Skin of body (tissue), 2 donors: ENCODE measurements around the gene TALDO1. TPM values are rescaled to one million over a fixed set of nuclear protein-coding genes. Genes with fewer than 3 reads are reported as not detected.

Source experiments
- DNase-seq: peaks from one replicate; lab custom pipeline; 2025; lab: John Stamatoyannopoulos, UW
- total RNA-seq: library from RNA; depleted of rRNA; stranded (reverse); fragments of >200 nt; gene quantifications from one replicate; pipeline ENCODE4 v1.2.3, GENCODE V29; 2014

TALDO1 gene
- total RNA-seq, 1 donor from 2014 or later, result 134 TPM

- DNase-seq, result no peak
Observed at GRCh38 chr11:769887-770641, 22.8 kb downstream of the TALDO1 start.

- DNase-seq, result no peak
Observed at GRCh38 chr11:770642-771616, 23.7 kb downstream of the TALDO1 start.

GRCh38 chr11:771617-772204 lies 24.4 kb downstream of the TALDO1 start:
- no peak for DNase-seq

- DNase-seq, result no peak
Observed at GRCh38 chr11:772429-773390, 25.4 kb downstream of the TALDO1 start.

GRCh38 chr11:773425-773824 lies 26.2 kb downstream of the TALDO1 start:
- DNase-seq, result no peak

- no peak for DNase-seq
Observed at GRCh38 chr11:773830-774229, 26.6 kb downstream of the TALDO1 start.

- no peak for DNase-seq
Observed at GRCh38 chr11:774873-775592, 27.8 kb downstream of the TALDO1 start.

- DNase-seq, result no peak
Observed at GRCh38 chr11:776263-776560, 28.9 kb downstream of the TALDO1 start.

GRCh38 chr11:776561-777287 lies 29.5 kb downstream of the TALDO1 start:
- DNase-seq, result no peak

GRCh38 chr11:777288-778255 lies 30.3 kb downstream of the TALDO1 start, which contains the start of gene GATD1:
TSS of gene GATD1 (minus strand) at chr11:777487. CDS start at chr11:777462, 25 bp downstream.
- peak; percentile 61 for DNase-seq

- no peak for DNase-seq
Observed at GRCh38 chr11:778976-779954, 32.0 kb downstream of the TALDO1 start.

- DNase-seq, result no peak
Observed at GRCh38 chr11:779955-780532, 32.8 kb downstream of the TALDO1 start.

GRCh38 chr11:782264-783174 lies 35.3 kb downstream of the TALDO1 start:
- no peak for DNase-seq

- peak; percentile 11 for DNase-seq
Observed at GRCh38 chr11:783581-784015, 36.3 kb downstream of the TALDO1 start.

GRCh38 chr11:786235-787083 lies 39.2 kb downstream of the TALDO1 start:
- DNase-seq, result no peak
